HepG2 (cell line): Measurements from ENCODE around the gene PNKD. TPM values are rescaled to one million over a fixed set of nuclear protein-coding genes. Genes with fewer than 3 reads are reported as not detected.

Experiments
- ATAC-seq: fragments of 200-7000 bp; cut with Tn5 transposase; 3 replicates; pipeline ENCODE4 v1.9.1; 2020; ENCODE audit warnings: mild to moderate bottlenecking, moderate library complexity
- BruUV-seq: library from RNA; stranded (reverse); fragments of 400-500 nt; replicated peaks from 2 replicates; lab custom pipeline; 2021; lab: Mats Ljungman, UMichigan
- CTCF ChIA-PET: fragments of 300-600 bp; formaldehyde crosslinking; extraction: SDS; loops from one replicate; lab custom pipeline; 2021; ENCODE audit warnings: low total read pairs, inconsistent platforms, low intra/inter-chr PET ratio; lab: Yijun Ruan, JAX
- POLR2A ChIA-PET: fragments of 350-600 bp; sonication (Branson Sonifier 250); formaldehyde crosslinking; loops from one replicate; lab custom pipeline; 2020; ENCODE audit warnings: antibody characterized with exemption, inconsistent platforms; lab: Yijun Ruan, JAX
- DNase-seq: peaks from one replicate; pipeline ENCODE4 v3.0.0-alpha.2; 2015; ENCODE audit warnings: low spot score
- FAIRE-seq: peaks from 3 replicates; lab custom pipeline; 2011; peaks lifted over from hg19 to GRCh38; lab: Jason Lieb, UNC
- H2AFZ ChIP-seq: one replicate; pipeline ENCODE4 v1.6.1; 2011; ENCODE audit warnings: low read length, inconsistent platforms
- H3K27ac ChIP-seq: fragments of 300-600 bp; 3 replicates; pipeline ENCODE4 v1.8.0; 2011; ENCODE audit warnings: mixed run types, mild to moderate bottlenecking, mixed read lengths, low read length, inconsistent platforms; ENCODE audit not compliant: insufficient read depth; ENCODE audit errors: extremely low read length
- H3K27me3 ChIP-seq, 2 experiments: fragments of 200-600 bp in 1 of 2; 2 replicates in 1 of 2; 3 replicates in 1 of 2; pipeline versions ENCODE4 v1.6.0 to v1.8.0; 2011; ENCODE audit warnings: low read length in 2 of 2, mild to moderate bottlenecking in 2 of 2, moderate library complexity in 2 of 2, inconsistent platforms in 1 of 2; ENCODE audit not compliant: insufficient read depth in 2 of 2, control insufficient read depth in 1 of 2
- H3K36me3 ChIP-seq, 2 experiments: fragments of 200-600 bp in 1 of 2; replicated peaks in 1 of 2; 2 replicates in 1 of 2; 3 replicates in 1 of 2; pipeline versions ENCODE4 v1.5.1 to v1.8.0; 2011; ENCODE audit warnings: low read length in 2 of 2, inconsistent platforms in 1 of 2; ENCODE audit not compliant: insufficient read depth in 2 of 2, control insufficient read depth in 1 of 2
- H3K4me1 ChIP-seq: 2 replicates; pipeline ENCODE4 v1.5.1; 2012; ENCODE audit warnings: low read length, inconsistent platforms; ENCODE audit not compliant: insufficient read depth
- H3K4me2 ChIP-seq: 2 replicates; pipeline ENCODE4 v1.6.0; 2011; ENCODE audit warnings: low read depth, low read length, inconsistent platforms
- H3K4me3 ChIP-seq, 3 experiments: fragments of 200-600 bp in 1 of 3; sonication (generic), shearing (Covaris generic) in 1 of 3; replicated peaks in 1 of 3; 2 replicates each; pipeline ENCODE4 v1.5.1; 2011 to 2016; ENCODE audit warnings: low read length in 3 of 3, inconsistent platforms in 2 of 3, low read depth in 2 of 3, mild to moderate bottlenecking in 2 of 3, control low read depth in 1 of 3, mixed read lengths in 1 of 3; ENCODE audit not compliant: insufficient read depth in 1 of 3
- H3K79me2 ChIP-seq: one replicate; pipeline ENCODE4 v1.6.1; 2011; ENCODE audit warnings: low read length, inconsistent platforms; ENCODE audit not compliant: insufficient read depth
- H3K9ac ChIP-seq: 2 replicates; pipeline ENCODE4 v1.6.0; 2011; ENCODE audit warnings: mild to moderate bottlenecking, low read depth, low read length, inconsistent platforms; ENCODE audit not compliant: insufficient read depth
- H3K9me3 ChIP-seq: 2 replicates; pipeline ENCODE4 v1.5.1; 2012; ENCODE audit warnings: mild to moderate bottlenecking, low read length
- H4K20me1 ChIP-seq: 2 replicates; pipeline ENCODE4 v1.6.0; 2011; ENCODE audit warnings: inconsistent platforms, mild to moderate bottlenecking, low read length, moderate library complexity; ENCODE audit not compliant: insufficient read depth
- ARID5B ChIP-seq: IDR thresholded peaks from 2 replicates; pipeline ENCODE4 v1.4.0; 2020; ENCODE audit warnings: mild to moderate bottlenecking, missing genetic modification reagents
- ATF3 ChIP-seq: sonication (generic); formaldehyde crosslinking; IDR thresholded peaks from 2 replicates; pipeline ENCODE4 v1.4.0; 2020; ENCODE audit warnings: missing genetic modification reagents
- DNMT1 ChIP-seq: sonication (generic); formaldehyde crosslinking; IDR thresholded peaks from 2 replicates; pipeline ENCODE4 v1.5.1; 2020; ENCODE audit warnings: mild to moderate bottlenecking, missing genetic modification reagents
- MAFF ChIP-seq: IDR thresholded peaks from 2 replicates; pipeline ENCODE4 v1.6.1; 2011; ENCODE audit warnings: low read depth, low read length, improper control_type of control experiment
- NRL ChIP-seq: sonication (generic); formaldehyde crosslinking; IDR thresholded peaks from 2 replicates; pipeline ENCODE4 v1.5.0; 2020; ENCODE audit warnings: missing genetic modification reagents, mild to moderate bottlenecking, moderate library complexity, borderline replicate concordance
- TERF1 ChIP-seq: sonication (generic); formaldehyde crosslinking; IDR thresholded peaks from 2 replicates; pipeline ENCODE4 v1.8.0; 2022; ENCODE audit warnings: mild to moderate bottlenecking, missing genetic modification reagents, moderate library complexity
- THAP11 ChIP-seq: IDR thresholded peaks from 2 replicates; pipeline ENCODE4 v1.6.1; 2016; ENCODE audit warnings: missing biosample characterization, missing genetic modification reagents
- ZBTB40 ChIP-seq, 2 experiments: fragments of 450-650 bp in 1 of 2; sonication (generic) in 1 of 2; formaldehyde crosslinking in 1 of 2; IDR thresholded peaks; 2 replicates each; pipeline versions ENCODE4 v1.6.1 to v1.8.0; 2016 to 2022; ENCODE audit warnings: antibody characterized with exemption in 1 of 2, mild to moderate bottlenecking in 1 of 2, missing genetic modification reagents in 1 of 2
- ZNF510 ChIP-seq: sonication (generic); formaldehyde crosslinking; IDR thresholded peaks from 2 replicates; pipeline ENCODE4 v1.4.0; 2020; ENCODE audit warnings: low read depth, mild to moderate bottlenecking, missing genetic modification reagents
- WGBS: methylation state at CpG from one replicate; pipeline ENCODE4 v1.1.6; 2017; ENCODE audit warnings: low lambda C conversion rate; 5-methylcytosine and 5-hydroxymethylcytosine counted together
- in situ Hi-C: cut with HindIII; loops from 2 replicates; pipeline ENCODE4 v1.10.0; 2017; ENCODE audit warnings: low pct_unique_long_range_greater_than_20kb; ENCODE audit not compliant: extremely low pct_ligation_motif_present
- intact Hi-C: fragments of 100-400 bp; cut with micrococcal nuclease; formaldehyde crosslinking; loops from one replicate; pipeline ENCODE4 v1.10.0; 2022; ENCODE audit not compliant: unreplicated experiment
- polyA plus RNA-seq, 8 experiments: library from polyadenylated mRNA; depleted of rRNA in 3 of 8; stranded (reverse) in 7 of 8; unstranded in 1 of 8; fragments of >200 nt; fragmentation: Illumina TruSeq in 4 of 8; extraction: Trizol in 4 of 8; gene quantifications; 2 replicates each; pipeline versions ENCODE4 v1.2.1 to v1.2.3, GENCODE V29; 2011 to 2016; ENCODE audit warnings: low read depth in 4 of 8, missing spikeins in 1 of 8, mixed read lengths in 1 of 8; ENCODE audit not compliant: insufficient read depth in 1 of 8
- total RNA-seq, 5 experiments: library from RNA; depleted of rRNA; stranded (reverse); fragments of >200 nt; fragmentation: Illumina TruSeq; extraction: Trizol; gene quantifications; 2 replicates each; pipeline ENCODE4 v1.2.3, GENCODE V29; 2016; ENCODE audit warnings: low read depth in 1 of 5

PNKD gene
- total and polyA plus RNA-seq, 2 of the 13 experiments (the other 11 are each of a cell fraction or from before 2014, with no cell fraction given): 55.9 to 80.4 TPM

- ATAC-seq: no peak
- Histone ChIP-seq H3K79me2 (peaks cover 68% of the 10 kb centered on the region), H3K4me1 (peaks cover 71% of the 10 kb centered on the region), H4K20me1 (peaks cover 64% of the 10 kb centered on the region), H3K4me3 (no peak overlapping the region), H3K36me3 (peaks cover 15 to 30% of the 10 kb centered on the region in 2 experiments), H2AFZ (no peak overlapping the region), H3K9ac (peak overlapping the region; percentile 18; the same call in 1 of the 2 replicates), H3K27me3 (no peaks in the 10 kb centered on the region), H3K9me3 (no peaks in the 10 kb centered on the region), H3K27ac (peak overlapping the region; percentile 64), H3K4me2 (peak overlapping the region; percentile 67; the same call in 1 of the 2 replicates)
- no peak for FAIRE-seq
- no TSS peak for BruUV-seq
- intact Hi-C loops: no loop called here
- no peak for DNase-seq
- in situ Hi-C loops: no loop called here
- ChIA-PET CTCF (no interaction called here), POLR2A (interaction anchor here (0.8 to 6.7 kb wide), 4 partner anchors 12 to 112 kb away, joined by 7 to 121 read pairs (median 14); partner anchors contain the start of genes AAMP and PNKD)
- WGBS: 93% methylated on average over 6 of the region's 6 CpGs
- TF ChIP-seq DNMT1 (CRISPR knock-in tag): no peak
- no peak for TF ChIP-seq TERF1
- TF ChIP-seq ARID5B (CRISPR knock-in tag): no peak
- no peak for TF ChIP-seq NRL (CRISPR knock-in tag)
- TF ChIP-seq THAP11: no peak
- TF ChIP-seq ZBTB40 (IDR thresholded peaks at IDR 0.05): no peak
- no peak for TF ChIP-seq ZBTB40 (CRISPR knock-in tag; IDR thresholded peaks at IDR 0.05)
- no peak for TF ChIP-seq MAFF
- no peak for TF ChIP-seq ZNF510 (CRISPR knock-in tag)
- no peak for TF ChIP-seq ATF3 (CRISPR knock-in tag)
Measured at GRCh38 chr2:218285604-218286003, 15.3 kb downstream of the PNKD start.
